Naive B cell (primary cell): Measurements from ENCODE around the gene DCTN5. TPM values are rescaled to one million over a fixed set of nuclear protein-coding genes. Genes with fewer than 3 reads are reported as not detected.
"Not testable (repeated sequence)": the region's sequence is repeated elsewhere in the genome, so short reads cannot be mapped to it uniquely, and the experiment has no call there.

Experiments
- ATAC-seq, 2 donors: fragments of 150-1000 bp; cut with Tn5 transposase; 2 replicates each; pipeline ENCODE4 v1.10.0; 2021; ENCODE audit warnings: low read depth in 2 of 2, mild to moderate bottlenecking in 2 of 2, moderate library complexity in 2 of 2
- DNase-seq: peaks from one replicate; pipeline ENCODE4 v3.0.0; 2022
- H3K27ac Mint-ChIP-seq, 6 donors: one replicate each; pipeline ENCODE4 v1.8.0; 2020 to 2022; ENCODE audit warnings: mild to moderate bottlenecking in 6 of 6, mixed read lengths in 6 of 6, moderate library complexity in 5 of 6, inconsistent platforms in 2 of 6
- H3K27me3 Mint-ChIP-seq, 3 donors: one replicate each; pipeline ENCODE4 v1.8.0; 2021 to 2022; ENCODE audit warnings: mixed read lengths in 3 of 3, mild to moderate bottlenecking in 1 of 3
- H3K36me3 Mint-ChIP-seq, 2 donors: one replicate each; pipeline ENCODE4 v1.8.0; 2020 to 2022; ENCODE audit warnings: mixed read lengths in 2 of 2, inconsistent platforms in 1 of 2, mild to moderate bottlenecking in 1 of 2
- H3K4me1 Mint-ChIP-seq, 3 donors: one replicate each; pipeline ENCODE4 v1.8.0; 2020 to 2022; ENCODE audit warnings: mixed read lengths in 3 of 3, inconsistent platforms in 1 of 3, mild to moderate bottlenecking in 1 of 3, moderate library complexity in 1 of 3
- H3K4me3 Mint-ChIP-seq, 8 donors: one replicate each; pipeline ENCODE4 v1.8.0; 2020 to 2022; ENCODE audit warnings: mild to moderate bottlenecking in 8 of 8, mixed read lengths in 8 of 8, moderate library complexity in 8 of 8, inconsistent platforms in 2 of 8
- H3K9me3 Mint-ChIP-seq, 7 donors: one replicate each; pipeline ENCODE4 v1.8.0; 2020 to 2022; ENCODE audit warnings: mixed read lengths in 7 of 7, mild to moderate bottlenecking in 5 of 7, inconsistent platforms in 2 of 7, moderate library complexity in 1 of 7
- polyA plus RNA-seq, 6 donors: library from polyadenylated mRNA; unstranded; fragments of 300-500 nt; fragmentation: Illumina TruSeq; gene quantifications; one replicate each; pipeline ENCODE4 v1.2.3, GENCODE V29; 2021; ENCODE audit warnings: low read depth in 6 of 6

DCTN5 gene
- 10 to 100 TPM; 28.0 to 61.6 (median 48.4) TPM for polyA plus RNA-seq

- peak within 1 kb of the TSS; percentile 96 to 98 (median 98) for H3K27ac Mint-ChIP-seq
- H3K9me3 Mint-ChIP-seq = no peaks in the 10 kb centered on the region
- H3K4me1 Mint-ChIP-seq = peaks cover 23 to 46% (median 37%) of the 10 kb centered on the region in 3 donors
- peak within 1 kb of the TSS; percentile 96 to 100 (median 99) for H3K4me3 Mint-ChIP-seq
- ATAC-seq = peak; percentile 95 to 97
- no peaks in the 10 kb centered on the region for H3K27me3 Mint-ChIP-seq
- DNase-seq = peak; percentile 83
- H3K36me3 Mint-ChIP-seq = peaks cover 10 to 15% of the 10 kb centered on the region in 2 donors
Observed at GRCh38 chr16:23640931-23641765, at the start of gene DCTN5, which contains the start of gene PALB2. TSS of gene DCTN5 (plus strand) at chr16:23641466. CDS start at chr16:23641543, 77 bp downstream. TSS of gene PALB2 (minus strand) at chr16:23641310. CDS start at chr16:23641157, 153 bp downstream.

- H3K27me3 Mint-ChIP-seq = no peaks in the 10 kb centered on the region
- peaks cover 0 to 10% of the 10 kb centered on the region in 2 donors for H3K36me3 Mint-ChIP-seq
- no peak for ATAC-seq
- DNase-seq = no peak
- H3K4me3 Mint-ChIP-seq = peak overlapping the region in 3 of 8 donors; percentile 40 to 86 (median 81)
- peak overlapping the region in 1 of 6 donors; percentile 29 for H3K27ac Mint-ChIP-seq
- peaks cover 25 to 37% (median 32%) of the 10 kb centered on the region in 3 donors for H3K4me1 Mint-ChIP-seq
- no peaks in the 10 kb centered on the region for H3K9me3 Mint-ChIP-seq
Observed at GRCh38 chr16:23594186-23594585, 47.1 kb upstream of the DCTN5 start.

GRCh38 chr16:23595246-23595950 is 45.9 kb upstream of the DCTN5 start:
- Mint-ChIP-seq H3K9me3 (no peaks in the 10 kb centered on the region), H3K4me1 (peaks cover 21 to 37% (median 32%) of the 10 kb centered on the region in 3 donors), H3K27ac (peak overlapping the region in 3 of 6 donors; percentile 75 to 90 (median 87)), H3K36me3 (peaks cover 0 to 10% of the 10 kb centered on the region in 2 donors), H3K4me3 (peak overlapping the region; percentile 74 to 93 (median 86)), H3K27me3 (no peaks in the 10 kb centered on the region)
- ATAC-seq = no peak
- no peak for DNase-seq

- Mint-ChIP-seq H3K9me3 (no peaks in the 10 kb centered on the region), H3K4me1 (peaks cover 21 to 37% (median 32%) of the 10 kb centered on the region in 3 donors), H3K36me3 (peaks cover 0 to 9% of the 10 kb centered on the region in 2 donors), H3K4me3 (peak within 1 kb of the TSS; percentile 74 to 93 (median 86)), H3K27me3 (no peaks in the 10 kb centered on the region), H3K27ac (peak within 1 kb of the TSS; percentile 67 to 90 (median 81))
- peak; percentile 88 for DNase-seq
- ATAC-seq = peak; percentile 98
Observed at GRCh38 chr16:23595951-23596720, 45.1 kb upstream of the DCTN5 start, which contains the start of gene NDUFAB1. TSS of gene NDUFAB1 (minus strand) at chr16:23596316. CDS start at chr16:23596290, 26 bp downstream.

DNA sequence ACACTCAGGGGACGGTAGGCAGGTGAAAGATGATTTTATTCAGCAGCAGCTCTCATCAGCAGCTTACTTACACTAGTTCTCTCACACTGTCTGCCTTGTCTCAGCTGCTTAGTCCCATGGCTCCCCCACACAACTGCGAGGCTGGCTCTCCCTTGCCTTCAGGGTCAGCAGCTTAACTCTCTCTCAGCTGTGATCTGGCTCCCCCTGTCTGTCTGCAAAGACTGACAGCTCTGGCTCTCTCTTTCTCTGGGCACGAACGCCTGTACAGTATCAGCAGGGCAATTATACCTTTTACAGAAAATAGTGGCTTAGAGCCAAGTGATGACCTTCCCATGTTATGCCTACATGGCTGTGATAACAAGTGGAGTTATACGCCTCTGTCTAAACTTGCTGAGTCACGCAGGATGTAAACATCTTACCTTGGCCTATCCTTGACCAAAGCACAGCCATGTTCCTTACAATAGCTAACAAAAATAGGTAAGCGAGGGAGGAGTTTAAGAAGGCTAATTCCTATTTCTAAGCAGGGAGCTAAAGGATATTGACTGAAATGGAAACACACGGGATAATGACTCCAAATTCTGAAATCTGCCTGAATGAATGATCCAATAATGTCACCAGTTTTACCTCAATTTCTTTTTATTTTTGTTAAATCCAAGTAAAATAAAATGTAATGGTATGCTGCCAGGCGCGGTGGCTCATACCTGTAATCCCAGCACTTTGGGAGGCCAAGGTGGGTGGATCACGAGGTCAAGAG is 44.1 kb upstream of the DCTN5 start:
- ATAC-seq (peak in 1 of 2 donors; percentile 12), DNase-seq (peak; percentile 11)
- Mint-ChIP-seq H3K36me3 (no peaks in the 10 kb centered on the region), H3K4me3 (peak overlapping the region in 4 of 8 donors; percentile 57 to 86 (median 69)), H3K9me3 (no peaks in the 10 kb centered on the region), H3K27me3 (no peaks in the 10 kb centered on the region), H3K27ac (peak overlapping the region in 3 of 6 donors; percentile 67 to 90 (median 75)), H3K4me1 (peaks cover 13 to 32% (median 22%) of the 10 kb centered on the region in 3 donors)

GRCh38 chr16:23607726-23608125 is 33.5 kb upstream of the DCTN5 start:
- Mint-ChIP-seq H3K27ac (peak overlapping the region in 2 of 6 donors; percentile 8 to 86), H3K9me3 (no peaks in the 10 kb centered on the region), H3K4me1 (no peaks in the 10 kb centered on the region), H3K36me3 (peaks cover 0 to 9% of the 10 kb centered on the region in 2 donors), H3K27me3 (no peaks in the 10 kb centered on the region), H3K4me3 (no peak overlapping the region)
- DNase-seq (no peak), ATAC-seq (no peak)

GRCh38 chr16:23608194-23608593 is 33.1 kb upstream of the DCTN5 start:
- H3K36me3 Mint-ChIP-seq = peaks cover 0 to 9% of the 10 kb centered on the region in 2 donors
- no peaks in the 10 kb centered on the region for H3K27me3 Mint-ChIP-seq
- H3K4me1 Mint-ChIP-seq = no peaks in the 10 kb centered on the region
- ATAC-seq (no peak), DNase-seq (no peak)
- no peaks in the 10 kb centered on the region for H3K9me3 Mint-ChIP-seq
- peak overlapping the region in 1 of 8 donors; percentile 13 for H3K4me3 Mint-ChIP-seq
- no peak overlapping the region for H3K27ac Mint-ChIP-seq

DNA sequence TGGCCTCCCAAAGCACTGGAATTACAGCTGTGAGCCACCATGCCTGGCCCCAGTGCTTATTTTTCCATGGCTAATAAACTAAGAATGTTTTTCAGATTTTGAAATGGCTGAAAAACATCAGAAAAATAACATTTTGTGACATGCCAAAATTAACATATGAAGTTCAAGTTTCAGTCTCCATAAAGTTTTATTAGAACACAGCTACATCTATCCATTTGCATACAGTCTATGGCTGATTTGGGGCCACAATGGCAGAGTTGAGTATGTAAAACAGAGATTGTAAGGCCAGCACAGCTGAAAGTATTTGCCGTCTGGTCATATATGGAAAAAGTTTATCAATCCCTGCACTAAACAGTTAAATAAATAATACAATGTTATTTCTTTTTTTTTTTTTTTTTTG is 31.3 kb upstream of the DCTN5 start:
- ATAC-seq = no peak
- Mint-ChIP-seq H3K27ac (no peak overlapping the region), H3K36me3 (peaks cover 0 to 4% of the 10 kb centered on the region in 2 donors), H3K9me3 (no peaks in the 10 kb centered on the region), H3K4me1 (no peaks in the 10 kb centered on the region), H3K27me3 (no peaks in the 10 kb centered on the region), H3K4me3 (no peak overlapping the region)
- DNase-seq = no peak

- not testable (repeated sequence) for H3K4me3 Mint-ChIP-seq, H3K4me1 Mint-ChIP-seq, H3K36me3 Mint-ChIP-seq, H3K27ac Mint-ChIP-seq, DNase-seq, H3K27me3 Mint-ChIP-seq, ATAC-seq, H3K9me3 Mint-ChIP-seq
Observed at GRCh38 chr16:23610905-23611304, 30.4 kb upstream of the DCTN5 start.

GRCh38 chr16:23611936-23612335 is 29.3 kb upstream of the DCTN5 start:
- DNase-seq = no peak
- Mint-ChIP-seq H3K4me3 (no peak overlapping the region), H3K27me3 (no peaks in the 10 kb centered on the region), H3K36me3 (peaks cover 0 to 6% of the 10 kb centered on the region in 2 donors), H3K4me1 (no peaks in the 10 kb centered on the region), H3K9me3 (no peaks in the 10 kb centered on the region), H3K27ac (peak overlapping the region in 1 of 6 donors; percentile 75)
- ATAC-seq = no peak

- Mint-ChIP-seq H3K36me3 (peaks cover 16 to 21% of the 10 kb centered on the region in 2 donors), H3K4me3 (no peak overlapping the region), H3K4me1 (no peaks in the 10 kb centered on the region), H3K27me3 (no peaks in the 10 kb centered on the region), H3K27ac (peak overlapping the region in 2 of 6 donors; percentile 33 to 52), H3K9me3 (no peaks in the 10 kb centered on the region)
- ATAC-seq (no peak), DNase-seq (no peak)
Observed at GRCh38 chr16:23615805-23616204, 25.5 kb upstream of the DCTN5 start.

DNA sequence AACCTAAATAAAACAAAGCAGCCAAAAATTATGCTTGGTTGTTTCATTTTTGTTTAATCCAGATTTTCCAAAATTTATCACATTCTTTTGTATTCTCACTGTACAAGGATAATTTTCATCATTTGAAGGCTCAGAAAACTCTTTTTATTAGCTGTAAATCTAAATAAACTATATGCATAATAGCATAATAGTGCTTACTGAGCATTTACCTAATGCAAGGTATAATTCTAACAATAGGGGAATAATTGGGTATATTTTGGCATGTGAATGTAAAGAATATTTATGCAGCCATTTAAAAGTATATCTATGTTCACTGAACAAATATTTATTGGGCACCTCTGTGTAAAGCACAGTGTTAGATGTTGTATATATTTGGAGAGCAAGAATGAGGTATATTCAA is 17.2 kb upstream of the DCTN5 start:
- ATAC-seq (no peak), DNase-seq (no peak)
- no peak overlapping the region for H3K27ac Mint-ChIP-seq
- no peaks in the 10 kb centered on the region for H3K9me3 Mint-ChIP-seq
- H3K4me1 Mint-ChIP-seq = no peaks in the 10 kb centered on the region
- no peak overlapping the region for H3K4me3 Mint-ChIP-seq
- peaks cover 29 to 33% of the 10 kb centered on the region in 2 donors for H3K36me3 Mint-ChIP-seq
- no peaks in the 10 kb centered on the region for H3K27me3 Mint-ChIP-seq
